Breast epithelium (tissue), 3 donors: ENCODE data around the gene TBC1D8.

Experiments
- CTCF ChIP-seq, 3 donors: fragments of 450-650 bp; IDR thresholded peaks; one replicate each; pipeline ENCODE4 v1.5.1; 2016 to 2017; ENCODE audit warnings: antibody characterized with exemption in 3 of 3, mild to moderate bottlenecking in 3 of 3, moderate library complexity in 3 of 3
- POLR2AphosphoS5 ChIP-seq, 3 donors: sonication (generic); formaldehyde crosslinking; IDR thresholded peaks; one replicate each; pipeline ENCODE4 v1.6.1; 2017; ENCODE audit warnings: antibody characterized with exemption in 3 of 3

- TF ChIP-seq POLR2AphosphoS5 (IDR thresholded peaks at IDR 0.05) (no peak), CTCF (IDR thresholded peaks at IDR 0.05) (no peak)
Measured at GRCh38 chr2:101140237-101140636, 10.9 kb downstream of the TBC1D8 start.
